ENCODE results near the gene TBL3.

- no peak for TF ChIP-seq CTCF (conservative IDR thresholded peaks at IDR 0.05)
- no peak for TF ChIP-seq EZH2 (IDR thresholded peaks at IDR 0.05; ENCODE audit: low read depth)
These were observed 28.8 kb upstream of the TBL3 start, which contains the start of gene MSRB1 for GRCh38 chr16:1942810-1943726.
